GM19035 (cell line): ENCODE measurements around the gene HMX1.

Source experiments
- ATAC-seq: cut with Tn5 transposase; IDR thresholded peaks from one replicate; pipeline ENCODE4 v1.9.1; 2021; ENCODE audit not compliant: unreplicated experiment

The HMX1 gene

DNA sequence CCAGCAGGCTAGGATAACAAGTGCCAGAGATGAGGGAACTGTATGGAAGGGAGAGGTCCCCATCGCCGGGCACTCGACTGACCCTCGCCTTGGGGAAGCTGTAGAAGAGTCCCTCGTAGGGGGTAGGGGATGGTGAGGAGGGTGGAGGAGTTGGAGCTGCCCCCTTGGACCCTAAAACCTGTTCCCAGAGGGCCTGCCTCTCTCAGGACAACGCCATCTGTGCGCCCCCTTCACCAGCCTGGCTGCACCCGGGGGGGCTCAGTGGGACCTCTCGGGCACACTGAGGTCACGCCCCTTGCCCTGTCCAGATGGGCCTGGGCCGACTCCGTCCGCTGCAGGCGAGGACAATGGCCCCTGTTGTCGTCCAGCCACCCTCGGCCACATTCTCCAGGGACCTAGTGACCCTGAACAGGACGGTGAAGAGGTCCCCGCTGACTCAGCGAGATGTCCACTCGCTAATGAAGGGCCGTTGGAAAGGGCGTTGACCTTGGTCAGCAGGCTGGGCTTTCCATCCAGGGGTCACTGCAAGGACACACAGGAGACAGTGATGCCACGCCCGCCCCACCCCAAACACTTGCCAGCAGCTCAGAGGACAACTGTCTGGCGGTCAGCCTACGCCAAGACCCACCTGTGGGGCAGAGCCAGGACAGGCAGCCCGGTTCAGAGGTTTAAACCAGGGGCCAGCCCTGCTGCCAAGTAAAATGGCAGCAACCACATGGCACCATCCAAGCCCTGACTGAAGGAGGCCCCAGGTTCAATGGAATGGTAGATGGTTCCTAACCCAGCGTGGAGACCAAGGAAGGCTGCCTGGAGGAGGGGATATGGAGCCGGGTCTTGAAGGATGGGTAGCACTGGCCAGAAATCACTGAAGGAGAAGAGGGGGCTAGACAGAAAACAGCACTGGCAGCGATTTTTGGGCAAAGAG is 51.2 kb downstream of the HMX1 start:
- no peak for ATAC-seq

DNA sequence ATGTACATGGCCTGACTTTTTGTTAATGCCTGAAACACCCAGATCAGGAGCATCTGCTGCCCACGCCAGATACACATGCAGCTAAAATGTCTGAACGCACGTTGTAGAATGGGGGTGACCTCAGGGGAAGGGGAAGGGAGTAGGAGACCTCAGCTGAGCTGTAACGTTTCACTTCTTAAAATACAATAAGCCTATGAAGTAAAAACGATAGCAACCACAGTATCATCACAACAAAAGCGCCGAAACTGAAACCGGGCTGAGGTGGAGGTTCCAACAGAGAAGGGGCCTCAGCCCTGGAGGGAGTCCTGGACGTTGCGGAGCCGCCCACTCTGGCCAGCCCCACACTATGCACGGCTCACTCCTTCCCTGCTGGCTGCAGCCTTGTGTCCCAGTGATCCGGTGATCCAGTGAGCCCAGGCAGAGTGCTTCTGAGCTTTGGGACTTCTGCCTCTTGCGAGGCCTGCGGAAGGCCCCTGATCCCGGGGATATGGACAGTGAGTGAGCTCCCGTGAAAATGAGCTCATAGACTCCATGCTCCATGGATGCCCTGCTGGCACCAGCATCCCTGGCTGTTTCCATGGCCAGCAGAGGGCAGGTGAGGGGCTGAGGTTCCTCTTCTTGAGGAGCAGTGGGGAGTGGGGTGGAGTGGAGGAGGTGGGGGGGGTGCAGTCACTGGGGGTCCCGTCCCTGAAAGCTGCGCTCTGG is 52.0 kb downstream of the HMX1 start:
- ATAC-seq, result no peak

DNA sequence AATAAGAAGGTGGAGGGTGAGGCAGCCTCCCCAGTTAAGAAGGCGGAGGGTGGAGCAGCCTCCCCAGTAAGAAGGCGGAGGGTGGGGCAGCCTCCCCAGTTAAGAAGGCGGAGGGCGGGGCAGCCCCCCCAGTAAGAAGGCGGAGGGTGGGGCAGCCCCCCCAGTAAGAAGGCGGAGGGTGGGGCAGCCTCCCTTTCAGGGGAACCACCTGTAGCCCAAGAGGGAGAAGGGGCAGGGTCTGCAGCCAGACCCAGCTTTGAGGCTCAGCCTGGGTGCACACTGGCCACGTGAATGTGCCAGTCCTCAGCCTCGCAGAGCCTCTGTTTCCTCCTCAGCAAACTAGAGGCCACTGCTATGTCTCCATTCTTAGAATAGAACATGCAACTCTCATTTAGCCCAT is 52.6 kb downstream of the HMX1 start:
- ATAC-seq, result no peak

DNA sequence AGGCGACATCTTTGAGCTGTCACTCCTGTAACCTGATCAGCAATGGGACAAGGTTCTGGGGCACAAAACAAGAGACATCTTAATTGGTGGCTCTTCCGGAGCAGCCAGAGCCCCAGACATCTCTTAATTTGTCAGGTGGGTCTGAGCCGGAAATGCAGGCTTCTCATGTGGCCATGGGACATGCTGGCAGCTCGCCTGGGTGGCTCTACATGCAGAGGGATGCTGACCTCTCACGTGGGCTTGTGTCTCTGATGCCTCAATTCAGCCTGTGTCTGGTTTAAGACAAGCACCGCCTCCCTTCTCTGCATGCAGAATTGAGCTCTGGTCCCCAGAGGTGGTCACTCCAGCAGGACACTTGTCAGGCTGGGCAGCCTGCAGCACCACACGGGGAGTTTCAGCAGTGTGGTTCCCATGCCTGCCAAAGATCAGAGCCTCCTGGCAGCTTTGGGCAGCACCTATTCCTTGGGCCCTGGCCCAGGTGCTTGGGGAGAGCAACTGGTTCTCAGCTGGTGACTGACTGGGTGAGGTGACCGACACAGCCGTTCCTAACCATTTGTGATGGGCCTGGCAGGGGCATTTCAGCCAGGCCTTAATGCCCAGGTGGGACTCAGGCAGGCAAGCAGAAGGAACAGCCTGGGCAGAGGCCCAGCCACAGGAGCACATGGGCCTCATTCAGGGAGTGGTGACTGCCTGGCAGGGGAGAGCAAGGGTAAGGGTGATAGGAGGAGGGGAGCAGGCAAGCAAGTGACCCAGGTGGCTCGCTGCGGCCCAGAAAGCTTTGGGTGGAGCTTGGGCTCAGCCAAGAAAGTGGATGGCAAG is 53.4 kb downstream of the HMX1 start:
- no peak for ATAC-seq

DNA sequence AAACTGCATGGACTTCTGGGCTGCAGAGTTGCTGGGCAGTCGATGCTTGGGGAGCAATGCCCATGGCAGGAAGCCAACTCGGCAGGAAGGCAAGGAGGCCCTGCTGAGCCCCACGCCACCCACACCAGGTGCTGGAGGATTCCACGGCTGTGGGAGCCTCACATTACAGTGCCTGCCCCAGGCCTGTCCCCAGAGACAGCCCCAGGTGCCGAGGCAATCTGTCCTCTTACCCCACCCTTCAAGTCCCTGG is 53.9 kb downstream of the HMX1 start:
- no peak for ATAC-seq

DNA sequence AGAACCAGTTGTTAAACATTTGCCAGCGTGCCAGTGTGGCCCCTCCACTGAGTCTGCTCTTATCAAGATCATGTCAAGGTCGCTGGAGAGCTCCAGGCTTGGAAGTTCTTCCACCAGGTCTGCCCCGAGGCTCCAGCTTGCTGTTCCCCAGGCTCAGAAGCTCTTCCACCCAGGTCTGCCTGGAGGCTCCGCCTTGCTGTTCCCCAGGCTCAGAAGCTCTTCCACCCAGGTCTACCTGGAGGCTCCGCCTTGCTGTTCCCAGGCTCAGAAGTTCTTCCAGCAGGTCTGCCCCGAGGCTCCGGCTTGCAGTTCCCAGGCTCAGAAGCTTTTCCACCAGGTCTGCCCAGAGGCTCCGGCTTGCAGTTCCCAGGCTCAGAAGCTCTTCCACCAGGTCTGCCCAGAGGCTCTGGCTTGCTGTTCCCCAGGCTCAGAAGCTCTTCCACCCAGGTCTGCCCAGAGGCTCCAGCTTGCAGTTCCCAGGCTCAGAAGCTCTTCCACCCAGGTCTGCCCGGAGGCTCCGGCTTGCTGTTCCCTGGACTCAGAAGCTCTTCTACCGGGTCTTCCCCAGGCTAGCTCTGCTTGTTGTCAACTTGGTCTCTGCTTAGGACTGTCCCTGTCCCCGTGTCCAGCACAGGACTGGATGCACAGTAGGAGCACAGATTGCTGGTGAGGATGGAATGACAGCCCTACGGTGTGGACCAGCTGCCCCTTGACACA is 54.4 kb downstream of the HMX1 start:
- ATAC-seq, result no peak
